Motor neuron (in vitro differentiated cells): ENCODE results near the gene PRR30. TPM values are rescaled to one million over a fixed set of nuclear protein-coding genes. Genes with fewer than 3 reads are reported as not detected.

Experiments used
- ATAC-seq, 8 experiments: fragments of 200-7000 bp; cut with Tn5 transposase; replicated peaks in 6 of 8; 2 replicates each; pipeline ENCODE4 v1.8.0; 2021; ENCODE audit warnings: mild to moderate bottlenecking in 8 of 8, moderate library complexity in 8 of 8
- H3K27ac ChIP-seq, 2 donors: fragments of 250-450 bp; sonication (Bioruptor Pico); 2 replicates each; pipeline ENCODE4 v1.9.0; 2021; ENCODE audit warnings: antibody characterized with exemption in 2 of 2, mild to moderate bottlenecking in 2 of 2, moderate library complexity in 1 of 2
- H3K4me1 ChIP-seq, 2 donors: fragments of 250-450 bp; sonication (Bioruptor Pico); replicated peaks in 1 of 2; 2 replicates each; pipeline ENCODE4 v1.6.1; 2021; ENCODE audit warnings: antibody characterized with exemption in 2 of 2, mild to moderate bottlenecking in 2 of 2, moderate library complexity in 1 of 2
- H3K4me3 ChIP-seq, 5 donors: fragments of 250-450 bp; sonication (Bioruptor Pico); 2 replicates each; pipeline ENCODE4 v1.9.0; 2021; ENCODE audit warnings: antibody characterized with exemption in 5 of 5, mild to moderate bottlenecking in 5 of 5, moderate library complexity in 4 of 5
- WGBS, 10 experiments: fragments of 450-650 bp; shearing (Covaris generic); methylation state at CpG; one replicate each; pipeline ENCODE4 v1.0.0; 2022; 5-methylcytosine and 5-hydroxymethylcytosine counted together
- in situ Hi-C, 9 experiments: fragments of 400-800 bp; cut with MboI; loops; one replicate each; pipeline ENCODE4 v1.15.0; 2021; ENCODE audit warnings: low sequenced_read_pairs in 9 of 9, low pct_unique_long_range_greater_than_20kb in 2 of 9; ENCODE audit not compliant: unreplicated experiment in 9 of 9
- total RNA-seq, 8 experiments: library from RNA; unstranded; fragments of 300-600 nt; gene quantifications; 2 replicates each; pipeline versions ENCODE4 v1.2.3 to v1.2.4, GENCODE V29; 2022

Gene PRR30
- total RNA-seq, 8 experiments from 2014 or later = 0.11 to 1.5 (median 0.32) TPM; not detected in 2

GRCh38 chr2:27171351-27171848, 32.2 kb upstream of the PRR30 start:
- in situ Hi-C loops = no loop called here
- H3K4me3 ChIP-seq = no peak overlapping the region
- H3K4me1 ChIP-seq = no peaks in the 10 kb centered on the region
- no peak for ATAC-seq
- WGBS, 10 experiments = 14 to 90% (median 75%) methylated on average over 1 to 8 of the region's 8 CpGs
- no peak overlapping the region for H3K27ac ChIP-seq

- H3K4me3 ChIP-seq = no peak overlapping the region
- whole genome bisulfite sequencing, 10 experiments = 57 to 100% (median 88%) methylated on average over 1 to 5 of the region's 6 CpGs
- in situ Hi-C loops = no loop called here
- no peak overlapping the region for H3K27ac ChIP-seq
- no peaks in the 10 kb centered on the region for H3K4me1 ChIP-seq
- no peak for ATAC-seq
Measured at GRCh38 chr2:27170581-27171337, 31.5 kb upstream of the PRR30 start.

GRCh38 chr2:27164960-27165763, 26.0 kb upstream of the PRR30 start:
- WGBS, 10 experiments = 38 to 93% (median 74%) methylated on average over 1 to 8 of the region's 8 CpGs; no CpG with 5 or more reads in 2 of the 10 experiments
- no peak overlapping the region for H3K27ac ChIP-seq
- ATAC-seq = no peak
- no peaks in the 10 kb centered on the region for H3K4me1 ChIP-seq
- in situ Hi-C loops = no loop called here
- H3K4me3 ChIP-seq = no peak overlapping the region

- no peak overlapping the region for H3K27ac ChIP-seq
- WGBS, 10 experiments = 48 to 93% (median 75%) methylated on average over 2 to 12 of the region's 15 CpGs
- in situ Hi-C loops = no loop called here
- H3K4me3 ChIP-seq = no peak overlapping the region
- no peak for ATAC-seq
- no peaks in the 10 kb centered on the region for H3K4me1 ChIP-seq
Measured at GRCh38 chr2:27162151-27163121, 23.2 kb upstream of the PRR30 start.

GRCh38 chr2:27160191-27160590, 21.0 kb upstream of the PRR30 start:
- H3K4me1 ChIP-seq = no peaks in the 10 kb centered on the region
- WGBS, 10 experiments = 50 to 89% (median 64%) methylated on average over 1 to 7 of the region's 9 CpGs; no CpG with 5 or more reads in 1 of the 10 experiments
- H3K27ac ChIP-seq = no peak overlapping the region
- no peak for ATAC-seq
- in situ Hi-C loops = no loop called here
- no peak overlapping the region for H3K4me3 ChIP-seq

- no peak for ATAC-seq
Measured at GRCh38 chr2:27159271-27159670, 20.1 kb upstream of the PRR30 start.

GRCh38 chr2:27158468-27158867, 19.3 kb upstream of the PRR30 start:
- Histone ChIP-seq H3K4me3 (no peak overlapping the region), H3K4me1 (no peaks in the 10 kb centered on the region), H3K27ac (no peak overlapping the region)
- ATAC-seq = no peak
- WGBS, 10 experiments = 53 to 90% (median 71%) methylated on average over 1 to 3 of the region's 6 CpGs; no CpG with 5 or more reads in 7 of the 10 experiments
- in situ Hi-C loops = no loop called here

More at GRCh38 chr2:27159271-27159670, 20.1 kb upstream of the PRR30 start:
- in situ Hi-C loops = no loop called here
- H3K27ac ChIP-seq = no peak overlapping the region
- H3K4me3 ChIP-seq = no peak overlapping the region
- no peaks in the 10 kb centered on the region for H3K4me1 ChIP-seq
- WGBS, 10 experiments = 78 to 100% methylated on average over 2 to 4 of the region's 6 CpGs; no CpG with 5 or more reads in 8 of the 10 experiments

GRCh38 chr2:27155069-27155520, 15.9 kb upstream of the PRR30 start:
- WGBS, 10 experiments = 62 to 100% (median 83%) methylated on average over 1 to 5 of the region's 9 CpGs; no CpG with 5 or more reads in 4 of the 10 experiments
- no peak overlapping the region for H3K4me3 ChIP-seq
- H3K4me1 ChIP-seq = no peaks in the 10 kb centered on the region
- in situ Hi-C loops = no loop called here
- ATAC-seq = peak in 5 of 8 experiments; percentile 24 to 68 (median 31)
- H3K27ac ChIP-seq = no peak overlapping the region

- no peak for ATAC-seq
- in situ Hi-C loops = no loop called here
- H3K4me1 ChIP-seq = no peaks in the 10 kb centered on the region
- no peak overlapping the region for H3K4me3 ChIP-seq
- no peak overlapping the region for H3K27ac ChIP-seq
- 25 to 83% (median 73%) methylated on average over 1 to 4 of the region's 6 CpGs; no CpG with 5 or more reads in 3 of the 10 experiments for WGBS, 10 experiments
Measured at GRCh38 chr2:27154488-27154887, 15.3 kb upstream of the PRR30 start.

GRCh38 chr2:27152796-27153464, 13.7 kb upstream of the PRR30 start:
- in situ Hi-C loops = no loop called here
- no peak overlapping the region for H3K4me3 ChIP-seq
- H3K4me1 ChIP-seq = no peaks in the 10 kb centered on the region
- H3K27ac ChIP-seq = no peak overlapping the region
- peak in 1 of 8 experiments; percentile 10 for ATAC-seq
- 17 to 86% (median 76%) methylated on average over 1 to 2 of the region's 2 CpGs; no CpG with 5 or more reads in 5 of the 10 experiments for WGBS, 10 experiments

- ATAC-seq = peak in 1 of 8 experiments; percentile 41
- 0 to 80% (median 62%) methylated on average over 1 to 4 of the region's 8 CpGs; no CpG with 5 or more reads in 4 of the 10 experiments for WGBS, 10 experiments
- H3K27ac ChIP-seq = no peak overlapping the region
- H3K4me3 ChIP-seq = no peak overlapping the region
- in situ Hi-C loops = no loop called here
- no peaks in the 10 kb centered on the region for H3K4me1 ChIP-seq
Measured at GRCh38 chr2:27152102-27152795, 13.0 kb upstream of the PRR30 start.
